DMS 273 (cell line): ENCODE data around the gene A1CF.
A peak's percentile ranks its signal among the peaks of the same experiment; 100 is the strongest.
"Not testable (repeated sequence)": the region's sequence is repeated elsewhere in the genome, so short reads cannot be mapped to it uniquely, and the experiment has no call there.

Experiments used
- DNase-seq: peaks from one replicate; lab custom pipeline; 2025; ENCODE audit not compliant: unreplicated experiment; lab: John Stamatoyannopoulos, UW

Gene A1CF

GRCh38 chr10:50794490-50794889 is 90.9 kb downstream of the A1CF start:
- DNase-seq: no peak

DNA sequence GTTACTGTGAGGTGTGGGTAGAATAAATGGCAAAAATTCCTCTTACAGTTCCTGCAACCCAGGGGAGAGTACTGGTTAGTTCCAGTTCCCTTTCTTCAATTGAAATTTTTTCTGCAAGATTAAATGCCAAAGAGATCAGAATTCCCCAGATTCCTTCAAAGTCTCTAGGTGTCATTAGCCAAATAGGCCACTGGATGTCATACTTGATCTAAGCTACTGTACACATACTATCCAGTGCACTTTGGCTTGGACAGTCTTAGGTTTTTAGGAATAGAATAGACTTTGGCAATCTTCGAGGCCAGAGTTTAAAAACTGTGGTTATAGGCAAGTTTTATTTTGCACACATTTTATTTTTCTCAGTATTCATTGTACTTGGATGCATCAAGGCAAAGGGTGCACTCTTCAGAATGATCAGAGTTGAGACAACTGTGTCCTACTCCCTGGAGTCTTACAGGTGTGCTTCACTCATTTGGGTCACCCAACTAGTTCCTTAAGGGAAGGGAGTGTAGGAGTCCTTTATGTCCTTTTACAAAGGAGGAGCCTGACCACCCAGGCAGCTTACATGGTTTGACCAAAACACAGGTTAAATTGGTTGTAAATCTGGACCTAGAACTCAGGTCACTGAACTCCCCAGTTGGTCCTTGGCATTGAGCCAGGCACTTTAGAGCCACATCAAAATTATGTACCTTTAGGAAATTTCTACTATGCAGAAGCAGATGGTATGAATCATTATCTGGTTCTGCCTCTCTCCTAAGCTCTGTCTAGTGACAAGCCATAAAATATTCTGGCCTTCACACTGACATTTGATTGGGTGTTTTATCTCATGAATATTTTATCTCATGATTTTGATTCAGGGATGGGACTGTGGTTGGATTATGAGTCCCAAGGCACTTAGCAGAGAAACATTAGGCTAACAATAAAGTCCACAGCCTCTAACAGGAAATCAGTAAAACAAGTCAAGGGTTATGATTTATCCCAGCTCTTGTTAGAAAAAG is 96.2 kb downstream of the A1CF start:
- peak; percentile 30 for DNase-seq

- DNase-seq: not testable (repeated sequence)
Measured at GRCh38 chr10:50787962-50788361, 97.5 kb downstream of the A1CF start.

- DNase-seq: not testable (repeated sequence)
Measured at GRCh38 chr10:50782017-50782416, 103.4 kb downstream of the A1CF start.

- DNase-seq: not testable (repeated sequence)
Measured at GRCh38 chr10:50780036-50780435, 105.4 kb downstream of the A1CF start.

GRCh38 chr10:50774868-50775267 is 110.6 kb downstream of the A1CF start:
- DNase-seq: not testable (repeated sequence)

DNA sequence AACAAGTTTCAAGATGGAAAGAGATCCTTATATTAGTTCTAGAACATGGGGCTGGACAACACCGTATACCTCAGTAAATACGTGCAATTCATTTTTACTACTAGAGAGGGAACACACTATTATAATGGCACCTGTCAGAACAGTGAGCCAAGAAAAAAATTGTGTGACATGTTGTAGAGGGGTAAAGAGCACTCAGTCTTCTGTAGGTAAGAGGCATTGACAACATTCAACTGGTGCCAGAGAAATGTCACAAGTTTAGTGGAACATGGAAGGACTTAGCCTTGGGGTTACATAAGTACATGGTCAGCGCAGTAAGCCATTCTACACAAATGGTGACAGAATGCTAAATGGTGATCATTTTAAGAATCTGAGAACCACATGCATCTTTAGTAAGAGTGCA is 113.4 kb downstream of the A1CF start:
- not testable (repeated sequence) for DNase-seq

DNA sequence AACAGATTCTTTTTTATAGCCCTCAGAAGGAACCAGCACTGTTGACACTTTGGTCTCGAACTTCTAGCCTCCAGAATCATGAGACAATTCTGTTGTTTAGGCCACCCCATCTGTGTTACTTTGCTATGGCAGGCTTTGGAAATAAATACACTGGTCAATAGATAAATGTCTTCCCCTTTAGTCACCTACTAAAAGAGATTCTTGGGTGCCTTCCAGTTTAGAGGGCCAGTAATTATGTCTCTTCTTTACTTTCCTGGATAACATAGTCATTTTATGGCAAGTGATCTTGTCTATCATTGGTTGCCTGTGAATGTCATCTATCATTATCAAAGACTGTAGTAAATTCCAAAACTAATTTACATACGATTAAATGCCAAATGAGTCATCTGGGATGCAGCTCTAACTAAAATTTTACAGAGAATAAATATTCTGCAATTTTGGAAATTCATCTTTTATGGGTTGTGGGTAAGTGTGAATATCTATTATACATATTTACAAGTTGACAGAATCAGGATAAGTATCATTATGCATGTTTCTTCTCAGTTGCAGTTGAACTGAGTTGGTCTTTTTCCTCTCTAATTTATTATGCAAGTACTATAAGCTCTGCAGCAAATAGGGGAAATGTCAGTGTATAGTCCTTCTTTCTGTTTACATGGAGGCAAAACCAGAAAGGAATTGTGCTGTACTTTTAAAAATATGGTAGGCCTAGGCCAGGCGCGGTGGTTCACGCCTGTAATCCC is 118.5 kb downstream of the A1CF start:
- DNase-seq: not testable (repeated sequence)
